Ishikawa (cell line): ENCODE results near the gene SARDH.

ENCODE experiments used
- CEBPB ChIP-seq: IDR thresholded peaks from 2 replicates; pipeline ENCODE4 v1.6.1; 2012
- CREB1 ChIP-seq: IDR thresholded peaks from 2 replicates; pipeline ENCODE4 v1.6.1; 2012; ENCODE audit warnings: low read depth
- EGR1 ChIP-seq: IDR thresholded peaks from 2 replicates; pipeline ENCODE4 v1.6.1; 2012
- EP300 ChIP-seq: IDR thresholded peaks from 2 replicates; pipeline ENCODE4 v1.6.1; 2012; ENCODE audit warnings: borderline replicate concordance
- FOXM1 ChIP-seq: IDR thresholded peaks from 2 replicates; pipeline ENCODE4 v1.6.1; 2012; ENCODE audit warnings: low read depth, borderline replicate concordance
- MAX ChIP-seq: IDR thresholded peaks from 2 replicates; pipeline ENCODE4 v1.6.1; 2012
- NFIC ChIP-seq: IDR thresholded peaks from 2 replicates; pipeline ENCODE4 v1.6.1; 2012
- RAD21 ChIP-seq: IDR thresholded peaks from 2 replicates; pipeline ENCODE4 v1.6.1; 2012; ENCODE audit warnings: low read depth
- REST ChIP-seq: IDR thresholded peaks from 2 replicates; pipeline ENCODE4 v1.6.1; 2012; ENCODE audit warnings: low read depth, mild to moderate bottlenecking
- TAF1 ChIP-seq: IDR thresholded peaks from 2 replicates; pipeline ENCODE4 v1.6.1; 2012; ENCODE audit warnings: low read depth, mild to moderate bottlenecking
- TCF12 ChIP-seq: IDR thresholded peaks from 2 replicates; pipeline ENCODE4 v1.6.1; 2012; ENCODE audit warnings: low read depth
- TEAD4 ChIP-seq: IDR thresholded peaks from 2 replicates; pipeline ENCODE4 v1.6.1; 2012
- USF1 ChIP-seq: IDR thresholded peaks from 2 replicates; pipeline ENCODE4 v1.6.1; 2012
- YY1 ChIP-seq: IDR thresholded peaks from 2 replicates; pipeline ENCODE4 v1.6.1; 2012; ENCODE audit warnings: low read depth
- ZBTB7A ChIP-seq: IDR thresholded peaks from 2 replicates; pipeline ENCODE4 v1.6.1; 2012; ENCODE audit warnings: low read depth

SARDH gene

GRCh38 chr9:133693703-133694529 lies 44.2 kb downstream of the SARDH start:
- TF ChIP-seq CEBPB (no peak), EGR1 (no peak), CREB1 (no peak), TAF1 (no peak), YY1 (no peak), USF1 (no peak), TEAD4 (no peak), NFIC (no peak), REST (no peak)

- TF ChIP-seq YY1 (no peak), TEAD4 (no peak), EP300 (no peak), CREB1 (no peak), RAD21 (no peak), MAX (no peak)
These were observed 45.0 kb downstream of the SARDH start for GRCh38 chr9:133693116-133693515.

GRCh38 chr9:133692364-133692985 lies 45.7 kb downstream of the SARDH start:
- no peak for TF ChIP-seq TCF12
- no peak for TF ChIP-seq CEBPB
- TF ChIP-seq EP300: no peak
- TF ChIP-seq MAX: no peak
- TF ChIP-seq YY1: no peak

GRCh38 chr9:133691626-133692363 lies 46.4 kb downstream of the SARDH start:
- TF ChIP-seq TCF12: no peak

GRCh38 chr9:133691191-133691590 lies 47.0 kb downstream of the SARDH start:
- TF ChIP-seq YY1 (no peak), MAX (no peak), TCF12 (no peak), CREB1 (no peak), ZBTB7A (no peak), FOXM1 (no peak), REST (no peak), TAF1 (no peak), USF1 (no peak)

- no peak for TF ChIP-seq CREB1
- TF ChIP-seq TCF12: 0 out of 2 replicates have a peak, but pooled peaks have one; percentile 36
- TF ChIP-seq TEAD4: peak; percentile 69
These were observed 48.0 kb downstream of the SARDH start for GRCh38 chr9:133690081-133690561.
